ENCODE measurements around the gene PSMA5.

Gene PSMA5

GRCh38 chr1:109361649-109362048 is 64.6 kb downstream of the PSMA5 start:
- DNase-seq: no peak

- DNase-seq: no peak
Observed at GRCh38 chr1:109361069-109361468, 65.2 kb downstream of the PSMA5 start.

DNA sequence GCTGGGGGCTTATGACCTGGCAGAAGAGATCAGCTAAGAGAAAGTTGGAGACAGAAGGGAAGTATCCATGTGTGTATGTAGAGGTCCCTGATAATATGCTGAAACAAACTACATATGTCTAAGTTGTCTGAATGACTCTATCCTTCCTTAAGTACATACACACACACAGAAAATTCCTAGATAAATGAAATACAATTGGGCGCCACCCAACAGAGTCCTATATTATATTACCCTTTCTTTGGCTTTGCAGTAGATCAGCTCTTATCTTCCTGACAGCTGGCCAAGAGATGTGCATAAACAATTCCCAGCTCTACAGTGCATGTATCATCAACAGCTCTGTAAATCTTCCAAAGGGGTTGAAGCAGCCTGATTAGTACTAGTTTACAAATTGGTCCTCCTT is 68.6 kb downstream of the PSMA5 start:
- DNase-seq: no peak

DNA sequence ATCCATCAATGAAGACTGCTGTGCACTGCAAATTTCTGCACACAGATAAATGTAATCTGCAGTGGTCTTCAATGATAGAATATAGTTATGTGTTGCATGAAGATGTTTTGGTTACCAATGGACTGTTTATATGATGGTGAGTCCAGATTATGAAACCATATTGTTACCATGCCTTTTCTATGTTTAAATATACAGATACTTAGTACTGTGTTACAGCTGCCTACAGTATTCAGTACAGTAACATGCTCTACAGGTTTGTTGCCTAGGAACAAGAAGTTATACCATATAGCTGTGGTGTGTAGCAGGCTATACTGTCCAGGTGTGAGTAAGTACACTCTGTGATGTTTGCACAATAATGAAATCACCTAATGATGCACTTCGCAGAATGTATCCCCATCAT is 69.3 kb downstream of the PSMA5 start:
- DNase-seq: no peak

GRCh38 chr1:109356505-109356904 is 69.7 kb downstream of the PSMA5 start:
- DNase-seq: no peak

DNA sequence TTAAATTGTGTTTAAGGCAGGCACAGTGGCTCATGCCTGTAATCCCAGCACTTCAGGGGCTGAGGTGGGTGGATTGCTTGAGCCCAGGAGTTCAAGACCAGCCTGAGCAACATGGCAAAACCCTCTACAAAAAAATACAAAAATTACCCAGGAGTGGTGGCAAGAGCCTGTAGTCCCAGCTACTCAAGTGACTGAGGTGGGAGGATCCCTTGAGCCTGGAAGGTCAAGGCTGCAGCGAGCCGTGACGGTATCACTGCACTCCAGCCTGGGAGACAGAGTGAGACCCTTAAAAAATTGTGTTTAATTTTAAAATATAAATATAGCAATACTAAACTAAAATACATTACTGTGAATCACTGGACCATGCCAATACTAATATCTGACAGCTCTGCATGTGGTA is 71.3 kb downstream of the PSMA5 start:
- DNase-seq: no peak

GRCh38 chr1:109351457-109351856 is 74.8 kb downstream of the PSMA5 start:
- DNase-seq: no peak

- DNase-seq: no peak
Observed at GRCh38 chr1:109350655-109351054, 75.6 kb downstream of the PSMA5 start.

DNA sequence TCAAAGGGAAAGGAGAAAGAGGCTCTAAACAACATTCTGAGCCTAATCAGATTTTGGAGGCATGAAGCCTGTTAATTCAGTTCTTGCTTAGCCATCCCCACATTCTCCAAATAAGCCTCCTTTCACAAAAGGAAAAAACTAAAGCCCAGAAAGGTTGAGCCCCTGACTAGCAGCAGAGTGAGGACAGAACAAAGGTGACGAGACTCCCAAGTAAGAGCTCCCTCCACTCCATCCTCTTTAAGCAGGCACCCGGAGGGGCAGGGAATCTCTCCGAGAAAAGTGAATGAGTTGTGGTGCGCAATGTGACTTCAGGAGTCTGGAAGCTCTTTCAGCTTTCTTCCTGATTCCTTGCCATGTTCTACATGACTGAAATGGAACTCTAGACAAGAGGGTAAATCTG is 76.1 kb downstream of the PSMA5 start:
- DNase-seq: no peak
